H54 (cell line): Measurements from ENCODE around the gene MYO9A.
"Not testable (repeated sequence)": the region's sequence is repeated elsewhere in the genome, so short reads cannot be mapped to it uniquely, and the experiment has no call there.

ENCODE experiments used
- DNase-seq: peaks from one replicate; pipeline ENCODE4 v3.0.0; 2011; ENCODE audit warnings: low spot score, mixed read lengths; ENCODE audit not compliant: insufficient read length
- FAIRE-seq: peaks from 3 replicates; lab custom pipeline; 2011; peaks lifted over from hg19 to GRCh38; lab: Jason Lieb, UNC
- POLR2A ChIP-seq: IDR thresholded peaks from 2 replicates; pipeline ENCODE4 v1.6.1; 2011; ENCODE audit warnings: low read depth, mild to moderate bottlenecking, low read length

The MYO9A gene

GRCh38 chr15:72060687-72061250 is 57.2 kb downstream of the MYO9A start:
- no peak for TF ChIP-seq POLR2A
- FAIRE-seq = no peak
- DNase-seq = no peak

- FAIRE-seq (no peak), DNase-seq (no peak)
- no peak for TF ChIP-seq POLR2A
Measured at GRCh38 chr15:72058585-72058984, 59.4 kb downstream of the MYO9A start.

- FAIRE-seq (no peak), DNase-seq (no peak)
- TF ChIP-seq POLR2A = no peak
Measured at GRCh38 chr15:72057548-72058091, 60.3 kb downstream of the MYO9A start.

GRCh38 chr15:72056217-72056616 is 61.7 kb downstream of the MYO9A start:
- FAIRE-seq, DNase-seq: not testable (repeated sequence)

- not testable (repeated sequence) for DNase-seq, FAIRE-seq
Measured at GRCh38 chr15:72053297-72053696, 64.7 kb downstream of the MYO9A start.

GRCh38 chr15:72050700-72051099 is 67.2 kb downstream of the MYO9A start:
- DNase-seq = no peak
- no peak for FAIRE-seq
- no peak for TF ChIP-seq POLR2A

- TF ChIP-seq POLR2A = no peak
- FAIRE-seq (no peak), DNase-seq (no peak)
Measured at GRCh38 chr15:72047020-72047419, 70.9 kb downstream of the MYO9A start.

- no peak for TF ChIP-seq POLR2A
- DNase-seq = no peak
- FAIRE-seq = no peak
Measured at GRCh38 chr15:72044956-72045355, 73.0 kb downstream of the MYO9A start.

GRCh38 chr15:72042865-72043264 is 75.1 kb downstream of the MYO9A start:
- TF ChIP-seq POLR2A = no peak
- no peak for DNase-seq
- no peak for FAIRE-seq

GRCh38 chr15:72042054-72042453 is 75.9 kb downstream of the MYO9A start:
- DNase-seq (no peak), FAIRE-seq (no peak)

GRCh38 chr15:72037321-72037720 is 80.6 kb downstream of the MYO9A start:
- FAIRE-seq = no peak
- no peak for TF ChIP-seq POLR2A
- no peak for DNase-seq

More at GRCh38 chr15:72042054-72042453, 75.9 kb downstream of the MYO9A start:
- no peak for TF ChIP-seq POLR2A

GRCh38 chr15:72034859-72035650 is 82.9 kb downstream of the MYO9A start:
- FAIRE-seq = no peak
- no peak for TF ChIP-seq POLR2A
- no peak for DNase-seq

- no peak for TF ChIP-seq POLR2A
- FAIRE-seq (no peak), DNase-seq (no peak)
Measured at GRCh38 chr15:72034351-72034750, 83.6 kb downstream of the MYO9A start.

GRCh38 chr15:72033711-72034110 is 84.2 kb downstream of the MYO9A start:
- TF ChIP-seq POLR2A = no peak
- DNase-seq (no peak), FAIRE-seq (no peak)

- TF ChIP-seq POLR2A = no peak
- FAIRE-seq = no peak
- no peak for DNase-seq
Measured at GRCh38 chr15:72033285-72033684, 84.7 kb downstream of the MYO9A start.

GRCh38 chr15:72021604-72022003 is 96.3 kb downstream of the MYO9A start:
- DNase-seq = no peak
- FAIRE-seq = no peak

More at GRCh38 chr15:72021604-72022003, 96.3 kb downstream of the MYO9A start:
- TF ChIP-seq POLR2A = no peak
